IMR-90 (cell line): ENCODE results near the gene ANKRD24. TPM values are rescaled to one million over a fixed set of nuclear protein-coding genes. Genes with fewer than 3 reads are reported as not detected.

Experiments
- ATAC-seq: fragments of 200-7000 bp; cut with Tn5 transposase; 2 replicates; pipeline ENCODE4 v1.9.1; 2020; ENCODE audit warnings: low read depth, mild to moderate bottlenecking, moderate library complexity
- BruUV-seq: library from RNA; stranded (reverse); fragments of 400-500 nt; replicated peaks from 2 replicates; lab custom pipeline; 2021; lab: Mats Ljungman, UMichigan
- CTCF ChIA-PET: fragments of 300-600 bp; formaldehyde crosslinking; extraction: SDS; loops from one replicate; lab custom pipeline; 2021; ENCODE audit warnings: antibody characterized with exemption; lab: Yijun Ruan, JAX
- POLR2A ChIA-PET: fragments of 300-600 bp; sonication (Branson Sonifier 250); formaldehyde crosslinking; loops from one replicate; lab custom pipeline; 2022; ENCODE audit warnings: antibody characterized with exemption; ENCODE audit not compliant: unreplicated experiment; lab: Charles Lee
- DNase-seq: peaks from one replicate; pipeline ENCODE4 v3.0.0; 2013
- H2AFZ ChIP-seq: replicated peaks from 2 replicates; pipeline ENCODE3; 2013; ENCODE audit warnings: low read length, mild to moderate bottlenecking; ENCODE audit not compliant: poor library complexity
- H2AK5ac ChIP-seq: 2 replicates; pipeline ENCODE4 v1.6.1; 2013; ENCODE audit warnings: low read depth, low read length, inconsistent platforms
- H2AK9ac ChIP-seq: replicated peaks from 2 replicates; pipeline ENCODE3; 2013; ENCODE audit warnings: mild to moderate bottlenecking, low read depth, low read length, moderate library complexity; ENCODE audit not compliant: poor library complexity
- H2BK120ac ChIP-seq: 2 replicates; pipeline ENCODE4 v1.6.1; 2013; ENCODE audit warnings: low read depth, low read length, inconsistent platforms
- H2BK15ac ChIP-seq: 3 replicates; pipeline ENCODE4 v1.6.1; 2013; ENCODE audit warnings: low read depth, low read length, inconsistent platforms
- H2BK20ac ChIP-seq: 2 replicates; pipeline ENCODE4 v1.6.1; 2013; ENCODE audit warnings: low read depth, mild to moderate bottlenecking, inconsistent platforms, low read length, moderate library complexity
- H2BK5ac ChIP-seq: 2 replicates; pipeline ENCODE4 v1.6.1; 2013; ENCODE audit warnings: mild to moderate bottlenecking, low read depth, low read length, inconsistent platforms; ENCODE audit not compliant: poor library complexity, severe bottlenecking
- H3K14ac ChIP-seq: replicated peaks from 2 replicates; pipeline ENCODE4 v1.6.1; 2013; ENCODE audit warnings: low read depth, low read length, inconsistent platforms
- H3K18ac ChIP-seq: 2 replicates; pipeline ENCODE4 v1.6.1; 2013; ENCODE audit warnings: low read depth, low read length, control low read depth
- H3K23ac ChIP-seq: 2 replicates; pipeline ENCODE4 v1.6.1; 2013; ENCODE audit warnings: low read depth, low read length, inconsistent platforms
- H3K27ac ChIP-seq: 2 replicates; pipeline ENCODE4 v1.5.1; 2013; ENCODE audit warnings: mild to moderate bottlenecking, control low read depth, low read length; ENCODE audit not compliant: insufficient read depth
- H3K27me3 ChIP-seq: 2 replicates; pipeline ENCODE4 v1.6.1; 2013; ENCODE audit warnings: low read length; ENCODE audit not compliant: control insufficient read depth, insufficient read depth
- H3K36me3 ChIP-seq: 2 replicates; pipeline ENCODE4 v1.6.1; 2013; ENCODE audit warnings: low read length, mixed read lengths; ENCODE audit not compliant: control insufficient read depth, insufficient read depth
- H3K4ac ChIP-seq: 2 replicates; pipeline ENCODE4 v1.6.1; 2013; ENCODE audit warnings: low read depth, low read length, inconsistent platforms
- H3K4me1 ChIP-seq: 2 replicates; pipeline ENCODE4 v1.6.1; 2013; ENCODE audit warnings: low read length, mixed read lengths; ENCODE audit not compliant: control insufficient read depth, insufficient read depth
- H3K4me2 ChIP-seq: 2 replicates; pipeline ENCODE4 v1.6.1; 2013; ENCODE audit warnings: low read depth, mild to moderate bottlenecking, control low read depth, low read length, moderate library complexity
- H3K4me3 ChIP-seq: 2 replicates; pipeline ENCODE4 v1.5.1; 2013; ENCODE audit warnings: low read depth, mild to moderate bottlenecking, control low read depth, low read length, moderate library complexity; ENCODE audit not compliant: insufficient read depth
- H3K56ac ChIP-seq: 2 replicates; pipeline ENCODE4 v1.6.1; 2013; ENCODE audit warnings: low read length, inconsistent platforms; ENCODE audit not compliant: insufficient read depth; ENCODE audit errors: extremely low read depth
- H3K79me1 ChIP-seq, 2 experiments: 2 replicates each; pipeline ENCODE4 v1.6.1; 2013; ENCODE audit warnings: low read length in 2 of 2, inconsistent platforms in 1 of 2, low read depth in 1 of 2
- H3K9ac ChIP-seq: 2 replicates; pipeline ENCODE4 v1.6.1; 2013; ENCODE audit warnings: low read depth, low read length, control low read depth
- H3K9me1 ChIP-seq: 2 replicates; pipeline ENCODE4 v1.6.1; 2013; ENCODE audit warnings: low read length, inconsistent platforms; ENCODE audit not compliant: insufficient read depth
- H3K9me3 ChIP-seq: 2 replicates; pipeline ENCODE4 v1.6.1; 2013; ENCODE audit warnings: low read length; ENCODE audit not compliant: control insufficient read depth, insufficient read depth
- H4K20me1 ChIP-seq: 2 replicates; pipeline ENCODE4 v1.6.1; 2013; ENCODE audit warnings: low read length, inconsistent platforms; ENCODE audit not compliant: insufficient read depth
- H4K5ac ChIP-seq: 2 replicates; pipeline ENCODE4 v1.6.1; 2013; ENCODE audit warnings: mild to moderate bottlenecking, low read depth, low read length, control low read depth
- H4K8ac ChIP-seq, 2 experiments: 2 replicates each; pipeline ENCODE4 v1.6.1; 2013; ENCODE audit warnings: low read depth in 2 of 2, low read length in 2 of 2, control low read depth in 1 of 2, inconsistent platforms in 1 of 2
- H4K91ac ChIP-seq: 2 replicates; pipeline ENCODE4 v1.6.1; 2013; ENCODE audit warnings: low read depth, low read length, inconsistent platforms; ENCODE audit not compliant: insufficient read depth
- BHLHE40 ChIP-seq: fragments of 150-350 bp; IDR thresholded peaks from 2 replicates; pipeline ENCODE4 v1.6.1; 2016; ENCODE audit warnings: mild to moderate bottlenecking, low read depth, low read length
- CEBPB ChIP-seq: IDR thresholded peaks from 2 replicates; pipeline ENCODE4 v1.6.1; 2012; ENCODE audit warnings: low read depth, low read length, improper control_type of control experiment
- CHD1 ChIP-seq: IDR thresholded peaks from 2 replicates; pipeline ENCODE4 v1.6.1; 2012; ENCODE audit warnings: low read depth, low read length, improper control_type of control experiment
- ELK1 ChIP-seq: fragments of 150-350 bp; IDR thresholded peaks from 2 replicates; pipeline ENCODE4 v1.6.1; 2016; ENCODE audit warnings: low read depth, mild to moderate bottlenecking, low read length, moderate library complexity, borderline replicate concordance
- FOS ChIP-seq: fragments of 150-350 bp; IDR thresholded peaks from 2 replicates; pipeline ENCODE4 v1.6.1; 2016; ENCODE audit warnings: low read depth, low read length
- MAFK ChIP-seq: IDR thresholded peaks from 2 replicates; pipeline ENCODE4 v1.6.1; 2012; ENCODE audit warnings: low read depth, low read length, improper control_type of control experiment
- MAZ ChIP-seq: IDR thresholded peaks from 2 replicates; pipeline ENCODE4 v1.6.1; 2012; ENCODE audit warnings: low read depth, mild to moderate bottlenecking, low read length, improper control_type of control experiment, moderate library complexity, borderline replicate concordance
- MXI1 ChIP-seq: IDR thresholded peaks from 2 replicates; pipeline ENCODE4 v1.6.1; 2012; ENCODE audit warnings: low read depth, mild to moderate bottlenecking, low read length, moderate library complexity, borderline replicate concordance
- NFE2L2 ChIP-seq: fragments of 150-350 bp; IDR thresholded peaks from 2 replicates; pipeline ENCODE4 v1.6.1; 2016; ENCODE audit warnings: low read depth, mild to moderate bottlenecking, low read length
- POLR2A ChIP-seq: IDR thresholded peaks from 2 replicates; pipeline ENCODE4 v1.6.1; 2012; ENCODE audit warnings: mild to moderate bottlenecking, low read depth, low read length
- RAD21 ChIP-seq: IDR thresholded peaks from 2 replicates; pipeline ENCODE4 v1.6.1; 2012; ENCODE audit warnings: low read length, improper control_type of control experiment
- RCOR1 ChIP-seq: IDR thresholded peaks from 2 replicates; pipeline ENCODE4 v1.6.1; 2012; ENCODE audit warnings: mild to moderate bottlenecking, low read length, improper control_type of control experiment; ENCODE audit not compliant: insufficient replicate concordance
- RFX5 ChIP-seq: IDR thresholded peaks from 2 replicates; pipeline ENCODE4 v1.8.0; 2012; ENCODE audit warnings: low read depth, mild to moderate bottlenecking, low read length, moderate library complexity
- SMC3 ChIP-seq: fragments of 150-350 bp; IDR thresholded peaks from 2 replicates; pipeline ENCODE4 v1.6.1; 2016; ENCODE audit warnings: low read depth, mild to moderate bottlenecking, antibody characterized with exemption, low read length, moderate library complexity
- USF2 ChIP-seq: fragments of 150-350 bp; IDR thresholded peaks from 2 replicates; pipeline ENCODE4 v1.6.1; 2017; ENCODE audit warnings: mild to moderate bottlenecking, antibody characterized with exemption, low read length, low read depth
- WGBS, 2 experiments: methylation state at CpG; one replicate each; pipeline versions ENCODE4 v1.1.5 to v1.1.7; 2013; ENCODE audit warnings: missing lambda C conversion rate in 2 of 2; ENCODE audit not compliant: insufficient read length in 1 of 2; ENCODE audit errors: extremely low coverage in 2 of 2; 5-methylcytosine and 5-hydroxymethylcytosine counted together
- dilution Hi-C: fragments of 300-500 bp; cut with HindIII; formaldehyde crosslinking; loops from one replicate; pipeline ENCODE4 v1.14.3; 2018; ENCODE audit warnings: low sequenced_read_pairs; ENCODE audit not compliant: unreplicated experiment
- in situ Hi-C: fragments of 300-500 bp; cut with MboI; formaldehyde crosslinking; loops from 3 replicates; pipeline ENCODE4 v1.14.3; 2019; ENCODE audit warnings: low sequenced_read_pairs, inconsistent platforms, mixed read lengths
- intact Hi-C: fragments of 100-400 bp; cut with micrococcal nuclease; formaldehyde crosslinking; loops from 2 replicates; pipeline ENCODE4 v1.10.0; 2022
- polyA plus RNA-seq, 3 experiments: library from polyadenylated mRNA; depleted of rRNA; stranded (reverse); fragments of >200 nt; gene quantifications; 2 replicates each; pipeline ENCODE4 v1.2.3, GENCODE V29; 2012; ENCODE audit warnings: low replicate concordance in 1 of 3
- total RNA-seq: library from RNA; depleted of rRNA; stranded (reverse); fragments of >200 nt; gene quantifications from 2 replicates; pipeline ENCODE4 v1.2.3, GENCODE V29; 2012
- TF ChIP-seq, protein P1 (sequence below): conservative IDR thresholded peaks from 2 replicates; pipeline ENCODE4 v1.5.1; 2012; ENCODE audit warnings: mild to moderate bottlenecking, low read depth, low read length, improper control_type of control experiment

The ANKRD24 gene
- total and polyA plus RNA-seq, 2 of the 4 experiments (the other 2 are of a cell fraction) = 0.18 to 0.21 TPM

GRCh38 chr19:4157164-4157563, 25.3 kb upstream of the ANKRD24 start:
- no peaks in the 10 kb centered on the region; the same call in 1 of the 2 replicates for H4K20me1 ChIP-seq
- WGBS, 2 experiments = 55% methylated on average over 4 of the region's 6 CpGs; no CpG with 5 or more reads in 1 of the 2 experiments
- no peaks in the 10 kb centered on the region for H3K9me3 ChIP-seq
- no peak overlapping the region for H3K23ac ChIP-seq
- intact Hi-C loops (no loop called here), dilution Hi-C loops (no loop called here), in situ Hi-C loops (no loop called here)
- DNase-seq = no peak
- no peak overlapping the region for H2BK5ac ChIP-seq
- no peaks in the 10 kb centered on the region for H3K79me1 ChIP-seq
- H2AFZ ChIP-seq = no peak overlapping the region
- H3K14ac ChIP-seq = no peak overlapping the region
- no peak overlapping the region for H3K56ac ChIP-seq
- ATAC-seq = no peak
- no peak overlapping the region for H3K4me2 ChIP-seq
- TF ChIP-seq, protein P1, sequence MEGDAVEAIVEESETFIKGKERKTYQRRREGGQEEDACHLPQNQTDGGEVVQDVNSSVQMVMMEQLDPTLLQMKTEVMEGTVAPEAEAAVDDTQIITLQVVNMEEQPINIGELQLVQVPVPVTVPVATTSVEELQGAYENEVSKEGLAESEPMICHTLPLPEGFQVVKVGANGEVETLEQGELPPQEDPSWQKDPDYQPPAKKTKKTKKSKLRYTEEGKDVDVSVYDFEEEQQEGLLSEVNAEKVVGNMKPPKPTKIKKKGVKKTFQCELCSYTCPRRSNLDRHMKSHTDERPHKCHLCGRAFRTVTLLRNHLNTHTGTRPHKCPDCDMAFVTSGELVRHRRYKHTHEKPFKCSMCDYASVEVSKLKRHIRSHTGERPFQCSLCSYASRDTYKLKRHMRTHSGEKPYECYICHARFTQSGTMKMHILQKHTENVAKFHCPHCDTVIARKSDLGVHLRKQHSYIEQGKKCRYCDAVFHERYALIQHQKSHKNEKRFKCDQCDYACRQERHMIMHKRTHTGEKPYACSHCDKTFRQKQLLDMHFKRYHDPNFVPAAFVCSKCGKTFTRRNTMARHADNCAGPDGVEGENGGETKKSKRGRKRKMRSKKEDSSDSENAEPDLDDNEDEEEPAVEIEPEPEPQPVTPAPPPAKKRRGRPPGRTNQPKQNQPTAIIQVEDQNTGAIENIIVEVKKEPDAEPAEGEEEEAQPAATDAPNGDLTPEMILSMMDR = no peak
- no peak for TF ChIP-seq MAFK
- TF ChIP-seq CEBPB = no peak
- TF ChIP-seq MXI1 = no peak
- TF ChIP-seq CHD1 = no peak
- no peak for TF ChIP-seq RFX5
- TF ChIP-seq SMC3 = no peak
- TF ChIP-seq MAZ = no peak
- TF ChIP-seq POLR2A = no peak
- TF ChIP-seq BHLHE40 = no peak
- TF ChIP-seq FOS = no peak
- no peak for TF ChIP-seq NFE2L2
- no peak for TF ChIP-seq RAD21
- no peak for TF ChIP-seq USF2
- no peak for TF ChIP-seq RCOR1
- TF ChIP-seq ELK1 = no peak
- no peak overlapping the region for H2BK120ac ChIP-seq
- H4K91ac ChIP-seq = no peak overlapping the region
- CTCF ChIA-PET = interaction anchor here (0.7 kb wide), 1 partner anchor 29 kb away, joined by 3 read pairs; no protein-coding TSS in a partner anchor
- H3K27ac ChIP-seq = no peak overlapping the region
- no TSS peak for BruUV-seq
- H3K36me3 ChIP-seq = no peaks in the 10 kb centered on the region
- POLR2A ChIA-PET = no interaction called here
- H3K18ac ChIP-seq = no peak overlapping the region
- H3K4me3 ChIP-seq = no peak overlapping the region
- H3K4me1 ChIP-seq = no peaks in the 10 kb centered on the region
- no peak overlapping the region for H2BK15ac ChIP-seq
- H2BK20ac ChIP-seq = no peak overlapping the region
- H3K9me1 ChIP-seq = no peaks in the 10 kb centered on the region
- no peak overlapping the region for H2AK5ac ChIP-seq
- H3K4ac ChIP-seq = no peak overlapping the region
- H4K8ac ChIP-seq = no peak overlapping the region
- H3K9ac ChIP-seq = no peak overlapping the region
- no peak overlapping the region for H4K5ac ChIP-seq
- no peak overlapping the region for H2AK9ac ChIP-seq
- peaks cover 20% of the 10 kb centered on the region for H3K27me3 ChIP-seq
